ENCODE measurements around the gene EPM2AIP1. TPM values are rescaled to one million over a fixed set of nuclear protein-coding genes. Genes with fewer than 3 reads are reported as not detected.

Gene EPM2AIP1
- total RNA-seq, 1 experiment from 2014 or later = 12.9 TPM

DNA sequence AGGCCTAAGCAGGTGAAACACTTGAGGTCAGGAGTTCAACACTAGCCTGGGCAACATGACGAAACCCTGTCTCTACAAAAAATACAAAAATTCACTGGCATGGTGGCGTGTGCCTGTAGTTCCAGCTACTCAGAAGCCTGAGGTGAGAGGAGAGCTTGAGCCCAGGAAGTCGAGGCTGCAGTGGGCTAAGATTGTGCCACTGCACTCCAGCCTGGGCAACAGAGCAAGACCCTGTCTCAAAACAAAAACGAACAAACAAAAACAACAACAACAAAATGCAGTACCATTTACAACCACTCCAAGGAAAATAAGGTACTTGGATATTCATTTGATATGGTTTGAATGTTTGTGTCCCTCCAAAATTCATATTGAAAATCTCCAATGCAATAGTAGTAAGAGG lies 32.4 kb downstream of the EPM2AIP1 start:
- no peaks in the 10 kb centered on the region for H3K9me3 Mint-ChIP-seq (ENCODE audit: unreplicated experiment)
- DNase-seq (ENCODE audit: unreplicated experiment) = no peak
- peaks cover 11% of the 10 kb centered on the region for H3K4me1 Mint-ChIP-seq (ENCODE audit: insufficient read depth, unreplicated experiment)
- ChIA-PET POLR2A (no interaction called here), CTCF (interaction anchor here (0.7 to 5.6 kb wide), 8 partner anchors 9 to 233 kb away, joined by 3 to 126 read pairs (median 25); no protein-coding TSS in a partner anchor)
- peaks cover 4% of the 10 kb centered on the region for H3K36me3 Mint-ChIP-seq (ENCODE audit: insufficient read depth, unreplicated experiment)
- H3K27me3 Mint-ChIP-seq (ENCODE audit: insufficient read depth, unreplicated experiment) = no peaks in the 10 kb centered on the region
- H3K4me3 Mint-ChIP-seq (ENCODE audit: unreplicated experiment) = no peak overlapping the region
- TF ChIP-seq, protein P1, sequence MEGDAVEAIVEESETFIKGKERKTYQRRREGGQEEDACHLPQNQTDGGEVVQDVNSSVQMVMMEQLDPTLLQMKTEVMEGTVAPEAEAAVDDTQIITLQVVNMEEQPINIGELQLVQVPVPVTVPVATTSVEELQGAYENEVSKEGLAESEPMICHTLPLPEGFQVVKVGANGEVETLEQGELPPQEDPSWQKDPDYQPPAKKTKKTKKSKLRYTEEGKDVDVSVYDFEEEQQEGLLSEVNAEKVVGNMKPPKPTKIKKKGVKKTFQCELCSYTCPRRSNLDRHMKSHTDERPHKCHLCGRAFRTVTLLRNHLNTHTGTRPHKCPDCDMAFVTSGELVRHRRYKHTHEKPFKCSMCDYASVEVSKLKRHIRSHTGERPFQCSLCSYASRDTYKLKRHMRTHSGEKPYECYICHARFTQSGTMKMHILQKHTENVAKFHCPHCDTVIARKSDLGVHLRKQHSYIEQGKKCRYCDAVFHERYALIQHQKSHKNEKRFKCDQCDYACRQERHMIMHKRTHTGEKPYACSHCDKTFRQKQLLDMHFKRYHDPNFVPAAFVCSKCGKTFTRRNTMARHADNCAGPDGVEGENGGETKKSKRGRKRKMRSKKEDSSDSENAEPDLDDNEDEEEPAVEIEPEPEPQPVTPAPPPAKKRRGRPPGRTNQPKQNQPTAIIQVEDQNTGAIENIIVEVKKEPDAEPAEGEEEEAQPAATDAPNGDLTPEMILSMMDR (IDR thresholded peaks at IDR 0.05; ENCODE audit: unreplicated experiment) = no peak
- H3K27ac Mint-ChIP-seq (ENCODE audit: low read depth, unreplicated experiment) = no peak overlapping the region
- intact Hi-C loops (cut with micrococcal nuclease) = no loop called here
- no TSS peak for BruUV-seq (replicated peaks)

- TF ChIP-seq, protein P1 (IDR thresholded peaks at IDR 0.05; ENCODE audit: unreplicated experiment) = no peak
- H3K9me3 Mint-ChIP-seq (ENCODE audit: unreplicated experiment) = no peaks in the 10 kb centered on the region
- ChIA-PET CTCF (interaction anchor here (0.6 to 5.6 kb wide), 19 partner anchors 10 to 889 kb away, joined by 3 to 126 read pairs (median 9); no protein-coding TSS in a partner anchor), POLR2A (interaction anchor here (3.0 to 3.4 kb wide), 2 partner anchors 14 to 33 kb away, joined by 9 to 32 read pairs; partner anchors contain the start of genes EPM2AIP1 and MLH1)
- intact Hi-C loops (cut with micrococcal nuclease) = loop anchor here (10.0 kb wide), 1 partner anchor 995 kb away; no protein-coding TSS in a partner anchor
- H3K4me3 Mint-ChIP-seq (ENCODE audit: unreplicated experiment) = no peak overlapping the region
- no TSS peak for BruUV-seq (replicated peaks)
- no peak overlapping the region for H3K27ac Mint-ChIP-seq (ENCODE audit: low read depth, unreplicated experiment)
- no peaks in the 10 kb centered on the region for H3K27me3 Mint-ChIP-seq (ENCODE audit: insufficient read depth, unreplicated experiment)
- no peak for DNase-seq (ENCODE audit: unreplicated experiment)
- H3K36me3 Mint-ChIP-seq (ENCODE audit: insufficient read depth, unreplicated experiment) = peaks cover 4% of the 10 kb centered on the region
- peaks cover 11% of the 10 kb centered on the region for H3K4me1 Mint-ChIP-seq (ENCODE audit: insufficient read depth, unreplicated experiment)
These were observed 33.1 kb downstream of the EPM2AIP1 start for GRCh38 chr3:36959821-36960220.

- peak; percentile 82 for DNase-seq (ENCODE audit: unreplicated experiment)
- H3K27ac Mint-ChIP-seq (ENCODE audit: low read depth, unreplicated experiment) = peak overlapping the region; percentile 90
- H3K27me3 Mint-ChIP-seq (ENCODE audit: insufficient read depth, unreplicated experiment) = no peaks in the 10 kb centered on the region
These were observed 34.9 kb downstream of the EPM2AIP1 start for GRCh38 chr3:36957862-36958686.

More at GRCh38 chr3:36957862-36958686, 34.9 kb downstream of the EPM2AIP1 start:
- H3K4me1 Mint-ChIP-seq (ENCODE audit: insufficient read depth, unreplicated experiment) = peaks cover 11% of the 10 kb centered on the region
- TSS peak; percentile 88 for BruUV-seq (replicated peaks)
- intact Hi-C loops (cut with micrococcal nuclease) = loop anchor here (1.0 to 10.0 kb wide), 5 partner anchors 54 to 993 kb away; no protein-coding TSS in a partner anchor
- H3K9me3 Mint-ChIP-seq (ENCODE audit: unreplicated experiment) = no peaks in the 10 kb centered on the region
- ChIA-PET POLR2A (interaction anchor here (0.6 to 3.6 kb wide), 12 partner anchors 10 to 482 kb away, joined by 3 to 43 read pairs (median 6); partner anchors contain the start of genes EPM2AIP1 and MLH1), CTCF (interaction anchor here (0.6 to 5.6 kb wide), 55 partner anchors 8 to 773 kb away, joined by 3 to 126 read pairs (median 5); partner anchors contain the start of gene EPM2AIP1)
- H3K36me3 Mint-ChIP-seq (ENCODE audit: insufficient read depth, unreplicated experiment) = peaks cover 4% of the 10 kb centered on the region
- H3K4me3 Mint-ChIP-seq (ENCODE audit: unreplicated experiment) = peak overlapping the region; percentile 38
- TF ChIP-seq, protein P1 (IDR thresholded peaks at IDR 0.05; ENCODE audit: unreplicated experiment) = no peak
